Liver (tissue), 9 donors: ENCODE data around the gene DNAJA3. TPM values are rescaled to one million over a fixed set of nuclear protein-coding genes. Genes with fewer than 3 reads are reported as not detected.

Experiments
- DNase-seq: peaks from one replicate; pipeline ENCODE4 v3.0.0-alpha.2; 2017; ENCODE audit warnings: low spot score
- H3K27ac ChIP-seq, 2 donors: one replicate each; pipeline ENCODE4 v1.7.0; 2013; ENCODE audit warnings: inconsistent platforms in 2 of 2, low read length in 2 of 2, control low read depth in 1 of 2, low read depth in 1 of 2, mild to moderate bottlenecking in 1 of 2
- H3K27me3 ChIP-seq, 4 donors: one replicate each; pipeline versions ENCODE4 v1.6.1 to v1.7.0; 2013; ENCODE audit warnings: low read length in 3 of 4, inconsistent platforms in 1 of 4, mild to moderate bottlenecking in 1 of 4, moderate library complexity in 1 of 4; ENCODE audit not compliant: control insufficient read depth in 4 of 4, insufficient read depth in 4 of 4
- H3K36me3 ChIP-seq, 4 donors: one replicate each; pipeline versions ENCODE4 v1.6.1 to v1.7.0; 2013; ENCODE audit warnings: low read length in 3 of 4, mild to moderate bottlenecking in 3 of 4, low read depth in 1 of 4, moderate library complexity in 1 of 4; ENCODE audit not compliant: control insufficient read depth in 4 of 4, insufficient read depth in 3 of 4
- H3K4me1 ChIP-seq, 4 donors: one replicate each; pipeline versions ENCODE4 v1.6.1 to v1.7.0; 2013; ENCODE audit warnings: low read length in 3 of 4, mild to moderate bottlenecking in 3 of 4, moderate library complexity in 1 of 4; ENCODE audit not compliant: control insufficient read depth in 4 of 4, insufficient read depth in 4 of 4
- H3K4me3 ChIP-seq, 3 donors: one replicate each; pipeline versions ENCODE4 v1.6.1 to v1.7.0; 2013; ENCODE audit warnings: low read length in 3 of 3, control low read depth in 1 of 3, low read depth in 1 of 3, mild to moderate bottlenecking in 1 of 3
- H3K9ac ChIP-seq, 2 donors: one replicate each; pipeline ENCODE4 v1.7.0; 2013; ENCODE audit warnings: low read length in 2 of 2, mild to moderate bottlenecking in 2 of 2, moderate library complexity in 2 of 2, control low read depth in 1 of 2, low read depth in 1 of 2
- H3K9me3 ChIP-seq, 4 donors: one replicate each; pipeline versions ENCODE4 v1.6.1 to v1.7.0; 2013; ENCODE audit warnings: low read length in 3 of 4; ENCODE audit not compliant: control insufficient read depth in 4 of 4
- ATF3 ChIP-seq: IDR thresholded peaks from 2 replicates; pipeline ENCODE4 v1.6.1; 2016; ENCODE audit warnings: antibody characterized with exemption
- EGR1 ChIP-seq, 2 donors: IDR thresholded peaks; 2 replicates each; pipeline ENCODE4 v1.6.1; 2016 to 2018; ENCODE audit warnings: antibody characterized with exemption in 2 of 2, low read depth in 2 of 2
- FOXA1 ChIP-seq: IDR thresholded peaks from 2 replicates; pipeline ENCODE4 v1.6.1; 2016; ENCODE audit warnings: antibody characterized with exemption
- FOXA2 ChIP-seq: IDR thresholded peaks from 2 replicates; pipeline ENCODE4 v1.6.1; 2016; ENCODE audit warnings: antibody characterized with exemption
- GABPA ChIP-seq, 2 donors: IDR thresholded peaks in 1 of 2; conservative IDR thresholded peaks in 1 of 2; 2 replicates each; pipeline ENCODE4 v1.6.1; 2016; ENCODE audit warnings: antibody characterized with exemption in 2 of 2, mild to moderate bottlenecking in 1 of 2, moderate library complexity in 1 of 2
- HNF4A ChIP-seq, 2 donors: conservative IDR thresholded peaks; 2 replicates each; pipeline ENCODE4 v1.6.1; 2016; ENCODE audit warnings: antibody characterized with exemption in 2 of 2, mild to moderate bottlenecking in 2 of 2
- HNF4G ChIP-seq: IDR thresholded peaks from 2 replicates; pipeline ENCODE4 v1.6.1; 2016; ENCODE audit warnings: antibody characterized with exemption
- JUND ChIP-seq, 2 donors: IDR thresholded peaks; 2 replicates each; pipeline ENCODE4 v1.6.1; 2016; ENCODE audit warnings: antibody characterized with exemption in 2 of 2
- MAX ChIP-seq: IDR thresholded peaks from 2 replicates; pipeline ENCODE4 v1.6.1; 2016; ENCODE audit warnings: antibody characterized with exemption
- NR2F2 ChIP-seq: IDR thresholded peaks from 2 replicates; pipeline ENCODE4 v1.6.1; 2016; ENCODE audit warnings: antibody characterized with exemption
- REST ChIP-seq: IDR thresholded peaks from 2 replicates; pipeline ENCODE4 v1.6.1; 2016; ENCODE audit warnings: antibody characterized with exemption, mild to moderate bottlenecking
- RXRA ChIP-seq, 2 donors: IDR thresholded peaks; 2 replicates each; pipeline ENCODE4 v1.6.1; 2017 to 2018; ENCODE audit warnings: antibody characterized with exemption in 2 of 2, mild to moderate bottlenecking in 1 of 2
- SP1 ChIP-seq: IDR thresholded peaks from 2 replicates; pipeline ENCODE4 v1.6.1; 2018; ENCODE audit warnings: antibody characterized with exemption, mild to moderate bottlenecking
- TAF1 ChIP-seq: conservative IDR thresholded peaks from 2 replicates; pipeline ENCODE4 v1.6.1; 2016; ENCODE audit warnings: antibody characterized with exemption, mild to moderate bottlenecking
- YY1 ChIP-seq: IDR thresholded peaks from 2 replicates; pipeline ENCODE4 v1.6.1; 2016; ENCODE audit warnings: antibody characterized with exemption, mild to moderate bottlenecking
- WGBS: extraction: QIAGEN DNeasy Blood & Tissue Kit; methylation state at CpG from one replicate; pipeline ENCODE4 v1.1.7; 2013; 5-methylcytosine and 5-hydroxymethylcytosine counted together
- polyA plus RNA-seq, 2 donors: library from polyadenylated mRNA; stranded (reverse) in 1 of 2; unstranded in 1 of 2; fragments of 200-250 nt in 1 of 2; fragments of >200 nt in 1 of 2; fragmentation: Nextera tagmentation in 1 of 2; extraction: Ambion mirVana in 1 of 2; gene quantifications; one replicate each; pipeline versions ENCODE4 v1.2.1 to v1.2.3, GENCODE V29; 2013 to 2015
- total RNA-seq, 2 donors: library from RNA; depleted of rRNA; stranded (reverse); fragments of >200 nt; gene quantifications; one replicate each; pipeline ENCODE4 v1.2.3, GENCODE V29; 2014
- TF ChIP-seq, protein P1 (sequence below): IDR thresholded peaks from 2 replicates; pipeline ENCODE4 v1.6.1; 2016; ENCODE audit warnings: antibody characterized with exemption
- donor health status: healthy.
- donor health status: healthy.
- donor health status: healthy.
- donor health status: healthy.
- donor health status: healthy.

The DNAJA3 gene
- total and polyA plus RNA-seq, 4 donors: 39.6 to 86.3 (median 65.6) TPM

- 86% methylated on average over 55 of the region's 55 CpGs for WGBS
- Histone ChIP-seq H3K9ac (no peak overlapping the region), H3K36me3 (peaks cover 0 to 17% (median 7%) of the 10 kb centered on the region in 4 donors), H3K27ac (no peak overlapping the region), H3K4me3 (no peak overlapping the region), H3K9me3 (no peaks in the 10 kb centered on the region), H3K27me3 (no peaks in the 10 kb centered on the region), H3K4me1 (peaks cover 2 to 33% (median 22%) of the 10 kb centered on the region in 4 donors)
- TF ChIP-seq REST (no peak), MAX (no peak), ATF3 (no peak), HNF4G (no peak), HNF4A (conservative IDR thresholded peaks at IDR 0.05) (no peak), FOXA1 (no peak), SP1 (no peak), EGR1 (IDR thresholded peaks at IDR 0.05; ENCODE audit: low read depth in 2 of 2) (no peak), NR2F2 (no peak), JUND (IDR thresholded peaks at IDR 0.05) (no peak), TAF1 (no peak), RXRA (IDR thresholded peaks at IDR 0.05) (no peak), GABPA (IDR thresholded peaks at IDR 0.05 in 1 of 2, conservative IDR thresholded peaks at IDR 0.05 in 1 of 2) (no peak), FOXA2 (no peak)
- TF ChIP-seq, protein P1, sequence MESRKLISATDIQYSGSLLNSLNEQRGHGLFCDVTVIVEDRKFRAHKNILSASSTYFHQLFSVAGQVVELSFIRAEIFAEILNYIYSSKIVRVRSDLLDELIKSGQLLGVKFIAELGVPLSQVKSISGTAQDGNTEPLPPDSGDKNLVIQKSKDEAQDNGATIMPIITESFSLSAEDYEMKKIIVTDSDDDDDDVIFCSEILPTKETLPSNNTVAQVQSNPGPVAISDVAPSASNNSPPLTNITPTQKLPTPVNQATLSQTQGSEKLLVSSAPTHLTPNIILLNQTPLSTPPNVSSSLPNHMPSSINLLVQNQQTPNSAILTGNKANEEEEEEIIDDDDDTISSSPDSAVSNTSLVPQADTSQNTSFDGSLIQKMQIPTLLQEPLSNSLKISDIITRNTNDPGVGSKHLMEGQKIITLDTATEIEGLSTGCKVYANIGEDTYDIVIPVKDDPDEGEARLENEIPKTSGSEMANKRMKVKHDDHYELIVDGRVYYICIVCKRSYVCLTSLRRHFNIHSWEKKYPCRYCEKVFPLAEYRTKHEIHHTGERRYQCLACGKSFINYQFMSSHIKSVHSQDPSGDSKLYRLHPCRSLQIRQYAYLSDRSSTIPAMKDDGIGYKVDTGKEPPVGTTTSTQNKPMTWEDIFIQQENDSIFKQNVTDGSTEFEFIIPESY: no peak
- no peak for DNase-seq
Measured at GRCh38 chr16:4381935-4382794, 43.5 kb upstream of the DNAJA3 start.

- no peaks in the 10 kb centered on the region for H3K27me3 ChIP-seq
- H3K36me3 ChIP-seq: peaks cover 0 to 17% (median 7%) of the 10 kb centered on the region in 4 donors
- H3K4me1 ChIP-seq: peaks cover 0 to 27% (median 16%) of the 10 kb centered on the region in 4 donors
- no peak for DNase-seq
- no peak overlapping the region for H3K9ac ChIP-seq
- 88% methylated on average over 21 of the region's 21 CpGs for WGBS
- no peak overlapping the region for H3K27ac ChIP-seq
- no peak overlapping the region for H3K4me3 ChIP-seq
- H3K9me3 ChIP-seq: no peaks in the 10 kb centered on the region
- no peak for TF ChIP-seq RXRA (IDR thresholded peaks at IDR 0.05)
- TF ChIP-seq SP1: no peak
- TF ChIP-seq EGR1 (IDR thresholded peaks at IDR 0.05; ENCODE audit: low read depth in 2 of 2): no peak
- no peak for TF ChIP-seq YY1
- TF ChIP-seq REST: no peak
- no peak for TF ChIP-seq HNF4G
- no peak for TF ChIP-seq NR2F2
- TF ChIP-seq FOXA1: no peak
- no peak for TF ChIP-seq HNF4A (conservative IDR thresholded peaks at IDR 0.05)
- TF ChIP-seq FOXA2: no peak
- no peak for TF ChIP-seq JUND (IDR thresholded peaks at IDR 0.05)
- TF ChIP-seq TAF1: no peak
- TF ChIP-seq MAX: no peak
- TF ChIP-seq, protein P1: no peak
Measured at GRCh38 chr16:4382795-4383357, 42.8 kb upstream of the DNAJA3 start.
